ENCODE measurements around the gene RCAN2. TPM values are rescaled to one million over a fixed set of nuclear protein-coding genes. Genes with fewer than 3 reads are reported as not detected.

Gene RCAN2
- total RNA-seq, 1 experiment from 2014 or later = 0.44 TPM

- no TSS peak for BruUV-seq (replicated peaks)
- intact Hi-C loops (cut with micrococcal nuclease; ENCODE audit: unreplicated experiment) = no loop called here
- no peaks in the 10 kb centered on the region for H3K4me1 ChIP-seq (replicated peaks; ENCODE audit: insufficient read depth)
- H3K9me2 ChIP-seq (ENCODE audit: insufficient read depth) = no peaks in the 10 kb centered on the region
- H2AFZ ChIP-seq = no peak overlapping the region
- TF ChIP-seq, protein P1, sequence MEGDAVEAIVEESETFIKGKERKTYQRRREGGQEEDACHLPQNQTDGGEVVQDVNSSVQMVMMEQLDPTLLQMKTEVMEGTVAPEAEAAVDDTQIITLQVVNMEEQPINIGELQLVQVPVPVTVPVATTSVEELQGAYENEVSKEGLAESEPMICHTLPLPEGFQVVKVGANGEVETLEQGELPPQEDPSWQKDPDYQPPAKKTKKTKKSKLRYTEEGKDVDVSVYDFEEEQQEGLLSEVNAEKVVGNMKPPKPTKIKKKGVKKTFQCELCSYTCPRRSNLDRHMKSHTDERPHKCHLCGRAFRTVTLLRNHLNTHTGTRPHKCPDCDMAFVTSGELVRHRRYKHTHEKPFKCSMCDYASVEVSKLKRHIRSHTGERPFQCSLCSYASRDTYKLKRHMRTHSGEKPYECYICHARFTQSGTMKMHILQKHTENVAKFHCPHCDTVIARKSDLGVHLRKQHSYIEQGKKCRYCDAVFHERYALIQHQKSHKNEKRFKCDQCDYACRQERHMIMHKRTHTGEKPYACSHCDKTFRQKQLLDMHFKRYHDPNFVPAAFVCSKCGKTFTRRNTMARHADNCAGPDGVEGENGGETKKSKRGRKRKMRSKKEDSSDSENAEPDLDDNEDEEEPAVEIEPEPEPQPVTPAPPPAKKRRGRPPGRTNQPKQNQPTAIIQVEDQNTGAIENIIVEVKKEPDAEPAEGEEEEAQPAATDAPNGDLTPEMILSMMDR (conservative IDR thresholded peaks at IDR 0.05) = no peak
- no peak for TF ChIP-seq EZH2 (IDR thresholded peaks at IDR 0.05; ENCODE audit: low read depth)
- H3K79me2 ChIP-seq (ENCODE audit: low read depth) = no peaks in the 10 kb centered on the region
- ChIA-PET POLR2A (ENCODE audit: unreplicated experiment) (no interaction called here), CTCF (no interaction called here)
- no peaks in the 10 kb centered on the region for H4K20me1 ChIP-seq (ENCODE audit: insufficient read depth)
- H3K27me3 ChIP-seq (ENCODE audit: insufficient read depth, low read depth) = no peaks in the 10 kb centered on the region
- no peaks in the 10 kb centered on the region for H3F3A ChIP-seq (ENCODE audit: insufficient read depth, low read depth)
- H3K36me3 ChIP-seq (ENCODE audit: low read depth) = no peaks in the 10 kb centered on the region
- no peak overlapping the region for H3K4me3 ChIP-seq
- H3K27ac ChIP-seq = no peak overlapping the region
- H3K9me3 ChIP-seq (ENCODE audit: insufficient read depth, low read depth) = no peaks in the 10 kb centered on the region
- DNase-seq = no peak
- no peak overlapping the region for H3K4me2 ChIP-seq
Observed at GRCh38 chr6:46509981-46510510, 18.8 kb upstream of the RCAN2 start.

GRCh38 chr6:46509063-46509462 lies 17.8 kb upstream of the RCAN2 start:
- H3K9me3 ChIP-seq (ENCODE audit: insufficient read depth, low read depth) = no peaks in the 10 kb centered on the region
- no peak overlapping the region for H2AFZ ChIP-seq
- POLR2A ChIA-PET (ENCODE audit: unreplicated experiment) = no interaction called here
- no peak overlapping the region for H3K4me3 ChIP-seq
- TF ChIP-seq, protein P1 (conservative IDR thresholded peaks at IDR 0.05) = no peak
- no peak for TF ChIP-seq EZH2 (IDR thresholded peaks at IDR 0.05; ENCODE audit: low read depth)
- H3K27ac ChIP-seq = no peak overlapping the region
- no peaks in the 10 kb centered on the region for H4K20me1 ChIP-seq (ENCODE audit: insufficient read depth)
- no peaks in the 10 kb centered on the region for H3F3A ChIP-seq (ENCODE audit: insufficient read depth, low read depth)
- H3K79me2 ChIP-seq (ENCODE audit: low read depth) = no peaks in the 10 kb centered on the region
- DNase-seq = no peak
- H3K27me3 ChIP-seq (ENCODE audit: insufficient read depth, low read depth) = no peaks in the 10 kb centered on the region
- CTCF ChIA-PET = no interaction called here
- H3K4me2 ChIP-seq = no peak overlapping the region
- no peaks in the 10 kb centered on the region for H3K9me2 ChIP-seq (ENCODE audit: insufficient read depth)
- H3K4me1 ChIP-seq (replicated peaks; ENCODE audit: insufficient read depth) = no peaks in the 10 kb centered on the region
- intact Hi-C loops (cut with micrococcal nuclease; ENCODE audit: unreplicated experiment) = no loop called here
- no TSS peak for BruUV-seq (replicated peaks)
- no peaks in the 10 kb centered on the region for H3K36me3 ChIP-seq (ENCODE audit: low read depth)

- POLR2A ChIA-PET (ENCODE audit: unreplicated experiment) = interaction anchor here (0.6 kb wide), 1 partner anchor 1130 kb away, joined by 3 read pairs; the partner anchor contains the start of gene SUPT3H
- no TSS peak for BruUV-seq (replicated peaks)
- CTCF ChIA-PET = no interaction called here
- DNase-seq = no peak
- intact Hi-C loops (cut with micrococcal nuclease; ENCODE audit: unreplicated experiment) = no loop called here
- H3K4me1 ChIP-seq (replicated peaks; ENCODE audit: insufficient read depth) = no peaks in the 10 kb centered on the region
- H3K4me2 ChIP-seq = no peak overlapping the region
- H3K4me3 ChIP-seq = no peak overlapping the region
- H2AFZ ChIP-seq = no peak overlapping the region
- TF ChIP-seq, protein P1 (conservative IDR thresholded peaks at IDR 0.05) = no peak
- no peak for TF ChIP-seq EZH2 (IDR thresholded peaks at IDR 0.05; ENCODE audit: low read depth)
- H3K27me3 ChIP-seq (ENCODE audit: insufficient read depth, low read depth) = no peaks in the 10 kb centered on the region
- no peaks in the 10 kb centered on the region for H3K79me2 ChIP-seq (ENCODE audit: low read depth)
- no peak overlapping the region for H3K27ac ChIP-seq
- no peaks in the 10 kb centered on the region for H4K20me1 ChIP-seq (ENCODE audit: insufficient read depth)
- no peaks in the 10 kb centered on the region for H3K9me2 ChIP-seq (ENCODE audit: insufficient read depth)
- no peaks in the 10 kb centered on the region for H3K36me3 ChIP-seq (ENCODE audit: low read depth)
- H3F3A ChIP-seq (ENCODE audit: insufficient read depth, low read depth) = no peaks in the 10 kb centered on the region
- H3K9me3 ChIP-seq (ENCODE audit: insufficient read depth, low read depth) = no peaks in the 10 kb centered on the region
Observed at GRCh38 chr6:46507426-46507825, 16.2 kb upstream of the RCAN2 start.

Data from PC-9 (cell line).